Ovary (tissue), 9 donors: ENCODE results near the gene COPZ1. TPM values are rescaled to one million over a fixed set of nuclear protein-coding genes. Genes with fewer than 3 reads are reported as not detected.

Experiments
- DNase-seq, 5 donors: peaks; one replicate each; pipeline ENCODE4 v3.0.0-alpha.2; 2019 to 2020
- H3K27ac ChIP-seq, 2 donors: fragments of 200-600 bp; one replicate each; pipeline versions ENCODE4 v1.5.1 to v1.8.0; 2019 to 2022
- H3K27me3 ChIP-seq: fragments of 200-600 bp; one replicate; pipeline ENCODE4 v1.8.0; 2022
- H3K36me3 ChIP-seq: fragments of 200-600 bp; sonication (generic); one replicate; pipeline ENCODE4 v1.5.1; 2019
- H3K4me1 ChIP-seq: one replicate; pipeline ENCODE4 v1.8.1; 2013; ENCODE audit warnings: mild to moderate bottlenecking, moderate library complexity; ENCODE audit not compliant: insufficient read depth
- H3K4me3 ChIP-seq: fragments of 200-600 bp; sonication (generic); one replicate; pipeline ENCODE4 v1.5.1; 2017
- H3K9me3 ChIP-seq, 2 donors: fragments of 200-600 bp in 1 of 2; sonication (generic) in 1 of 2; one replicate each; pipeline versions ENCODE4 v1.5.1 to v1.8.1; 2013 to 2019; ENCODE audit warnings: mild to moderate bottlenecking in 1 of 2, moderate library complexity in 1 of 2
- CTCF ChIP-seq, 3 donors: fragments of 450-650 bp in 2 of 3; fragments of 200-600 bp in 1 of 3; IDR thresholded peaks; one replicate each; pipeline versions ENCODE4 v1.5.1 to v1.8.0; 2016 to 2022; ENCODE audit warnings: antibody characterized with exemption in 3 of 3, mild to moderate bottlenecking in 1 of 3
- EP300 ChIP-seq: sonication (generic); formaldehyde crosslinking; IDR thresholded peaks from one replicate; pipeline ENCODE4 v1.6.1; 2017; ENCODE audit warnings: antibody characterized with exemption
- POLR2A ChIP-seq: fragments of 450-650 bp; IDR thresholded peaks from one replicate; pipeline ENCODE4 v1.6.1; 2017; ENCODE audit warnings: antibody characterized with exemption, mild to moderate bottlenecking, moderate library complexity
- WGBS, 3 donors: extraction: QIAGEN DNeasy Blood & Tissue Kit in 1 of 3; methylation state at CpG; one replicate each; pipeline versions ENCODE4 v1.1.5 to v1.1.7; 2013 to 2017; 5-methylcytosine and 5-hydroxymethylcytosine counted together
- intact Hi-C, 4 donors: fragments of 100-400 bp; cut with DNase I; formaldehyde crosslinking; loops; one replicate each; pipeline versions ENCODE4 v1.11.0 to v1.15.1; 2022 to 2023
- polyA plus RNA-seq, 2 donors: library from polyadenylated mRNA; stranded (reverse); fragments of 200-250 nt in 1 of 2; fragments of 350-450 nt in 1 of 2; fragmentation: Illumina TruSeq in 1 of 2; extraction: RNeasy Lipid Tissue Mini Kit (QIAGEN cat#74804) in 1 of 2; gene quantifications; one replicate each; pipeline ENCODE4 v1.2.3, GENCODE V29; 2013 to 2014
- total RNA-seq, 7 donors: library from RNA; depleted of rRNA in 2 of 7; stranded (reverse); fragments of >200 nt in 2 of 7; fragmentation: NEBNext Ultra II Directional in 3 of 7; extraction: Animal tissue kit (Norgen Biotek cat#: 25700) in 3 of 7; gene quantifications; one replicate each; pipeline versions ENCODE4 v1.1.0 to v1.2.4, GENCODE V29; 2016 to 2023
- donor health status: DM: no; HTN: no; CAD: no; lungs with moderate emphysema.
- donor health status: DM: no; HTN: no; CAD: no.
- donor health status: Bipolar disorder and iron deficiency.
- donor health status: DM: yes; HTN: yes; CAD: no.
- donor health status: DM: no; HTN: no; CAD: no.
- donor health status: DM: yes; HTN: yes; CAD: no.

COPZ1 gene
- total and polyA plus RNA-seq, 9 donors: 41.7 to 219 (median 108) TPM

GRCh38 chr12:54340846-54341245 lies 15.9 kb downstream of the COPZ1 start:
- no peaks in the 10 kb centered on the region for H3K27me3 ChIP-seq
- TF ChIP-seq POLR2A (no peak), CTCF (IDR thresholded peaks at IDR 0.05) (no peak), EP300 (no peak)
- DNase-seq: no peak
- 72 to 80% (median 72%) methylated on average over 7 of the region's 7 CpGs for WGBS, 3 donors
- no peak overlapping the region for H3K27ac ChIP-seq
- no peak overlapping the region for H3K4me3 ChIP-seq
- intact Hi-C loops: no loop called here
- H3K9me3 ChIP-seq: no peaks in the 10 kb centered on the region
- H3K36me3 ChIP-seq: no peaks in the 10 kb centered on the region
- H3K4me1 ChIP-seq: peaks cover 5% of the 10 kb centered on the region

GRCh38 chr12:54341378-54342300 lies 16.7 kb downstream of the COPZ1 start:
- H3K36me3 ChIP-seq: no peaks in the 10 kb centered on the region
- no peak for DNase-seq
- no peak overlapping the region for H3K27ac ChIP-seq
- H3K4me3 ChIP-seq: no peak overlapping the region
- intact Hi-C loops: no loop called here
- H3K9me3 ChIP-seq: no peaks in the 10 kb centered on the region
- H3K4me1 ChIP-seq: peaks cover 5% of the 10 kb centered on the region
- TF ChIP-seq CTCF (IDR thresholded peaks at IDR 0.05) (no peak), EP300 (no peak), POLR2A (no peak)
- H3K27me3 ChIP-seq: no peaks in the 10 kb centered on the region
- WGBS, 3 donors: 83 to 90% (median 84%) methylated on average over 9 of the region's 9 CpGs

GRCh38 chr12:54349036-54349435 lies 24.1 kb downstream of the COPZ1 start:
- intact Hi-C loops: no loop called here

GRCh38 chr12:54349679-54350078 lies 24.7 kb downstream of the COPZ1 start:
- Histone ChIP-seq H3K27ac (no peak overlapping the region), H3K4me3 (no peak overlapping the region), H3K36me3 (no peaks in the 10 kb centered on the region), H3K9me3 (no peaks in the 10 kb centered on the region), H3K27me3 (no peaks in the 10 kb centered on the region), H3K4me1 (peaks cover 19% of the 10 kb centered on the region)
- TF ChIP-seq CTCF (IDR thresholded peaks at IDR 0.05): no peak
- DNase-seq: no peak
- intact Hi-C loops: loop anchor here in 2 of 4 donors (10.0 kb wide), 2 partner anchors 65 to 355 kb away; partner anchors contain the start of genes CBX5 (in 1 of the 2) and HNRNPA1 (in 1 of the 2)

More at GRCh38 chr12:54349036-54349435, 24.1 kb downstream of the COPZ1 start:
- TF ChIP-seq POLR2A: no peak
- TF ChIP-seq EP300: no peak
- TF ChIP-seq CTCF (IDR thresholded peaks at IDR 0.05): no peak
- DNase-seq: no peak
- no peak overlapping the region for H3K27ac ChIP-seq
- no peaks in the 10 kb centered on the region for H3K9me3 ChIP-seq
- H3K4me1 ChIP-seq: peaks cover 19% of the 10 kb centered on the region
- H3K27me3 ChIP-seq: no peaks in the 10 kb centered on the region
- no peak overlapping the region for H3K4me3 ChIP-seq
- H3K36me3 ChIP-seq: no peaks in the 10 kb centered on the region
- 75 to 78% (median 75%) methylated on average over 4 of the region's 4 CpGs for WGBS, 3 donors
